MCF 10A (cell line): Measurements from ENCODE around the gene DDX47. TPM values are rescaled to one million over a fixed set of nuclear protein-coding genes. Genes with fewer than 3 reads are reported as not detected.

Experiments
- Bru-seq: library from RNA; stranded (reverse); fragments of 400-500 nt; gene quantifications from one replicate; lab custom pipeline; 2021; lab: Mats Ljungman, UMichigan
- BruChase-seq, 2 experiments: library from RNA; stranded (reverse); fragments of 400-500 nt; gene quantifications; one replicate each; lab custom pipeline; 2021; lab: Mats Ljungman, UMichigan
- BruUV-seq: library from RNA; stranded (reverse); fragments of 400-500 nt; replicated peaks from 2 replicates; lab custom pipeline; 2021; lab: Mats Ljungman, UMichigan
- CTCF ChIA-PET: fragments of 300-600 bp; sonication (Branson Sonifier 250); formaldehyde crosslinking; extraction: SDS; loops from one replicate; lab custom pipeline; 2021; ENCODE audit warnings: antibody characterized with exemption, inconsistent platforms; lab: Yijun Ruan, JAX
- POLR2A ChIA-PET: fragments of 300-600, 350-650 bp; sonication (Branson Sonifier 250); formaldehyde crosslinking; extraction: SDS; loops from one replicate; lab custom pipeline; 2020; ENCODE audit warnings: antibody characterized with exemption, inconsistent platforms; lab: Yijun Ruan, JAX
- DNase-seq: peaks from one replicate; pipeline ENCODE4 v3.0.0-alpha.2; 2018; ENCODE audit not compliant: unreplicated experiment
- H3K27ac Mint-ChIP-seq: one replicate; pipeline ENCODE4 v1.8.0; 2022; ENCODE audit warnings: mild to moderate bottlenecking, low read depth, mixed read lengths; ENCODE audit not compliant: unreplicated experiment
- H3K27me3 Mint-ChIP-seq: one replicate; pipeline ENCODE4 v1.8.0; 2022; ENCODE audit warnings: mixed read lengths; ENCODE audit not compliant: insufficient read depth, unreplicated experiment
- H3K36me3 Mint-ChIP-seq: one replicate; pipeline ENCODE4 v1.8.0; 2022; ENCODE audit warnings: mild to moderate bottlenecking, moderate library complexity, mixed read lengths; ENCODE audit not compliant: insufficient read depth, unreplicated experiment
- H3K4me1 Mint-ChIP-seq: one replicate; pipeline ENCODE4 v1.8.0; 2022; ENCODE audit warnings: mixed read lengths; ENCODE audit not compliant: insufficient read depth, unreplicated experiment
- H3K4me3 Mint-ChIP-seq: one replicate; pipeline ENCODE4 v1.8.0; 2022; ENCODE audit warnings: mild to moderate bottlenecking, moderate library complexity, mixed read lengths; ENCODE audit not compliant: unreplicated experiment
- H3K9me3 Mint-ChIP-seq: one replicate; pipeline ENCODE4 v1.8.0; 2022; ENCODE audit warnings: mixed read lengths; ENCODE audit not compliant: unreplicated experiment
- CTCF ChIP-seq: fragments of 200-600 bp; IDR thresholded peaks from one replicate; pipeline ENCODE4 v1.8.0; 2022; ENCODE audit warnings: antibody characterized with exemption, mild to moderate bottlenecking; ENCODE audit not compliant: unreplicated experiment
- intact Hi-C: fragments of 100-400 bp; cut with micrococcal nuclease; formaldehyde crosslinking; loops from 2 replicates; pipeline ENCODE4 v1.14.1; 2022
- long read RNA-seq: library from polyadenylated mRNA; stranded (forward); transcript quantifications from one replicate; pipeline ENCODE4 v2.0.0, GENCODE V29; 2022
- total RNA-seq: library from RNA; stranded (reverse); gene quantifications from 2 replicates; pipeline ENCODE4 v1.2.3, GENCODE V29; 2022

Gene DDX47
- total RNA-seq (47.0 and 47.7 TPM in 2 replicates), Bru-seq, nascent RNA (percentile 92 among the genes with signal in this experiment), BruChase-seq, experiment 1, labeled RNA remaining after a 6-hour chase (percentile 90 among the genes with signal in this experiment), BruChase-seq, experiment 2, labeled RNA remaining after a 2-hour chase (percentile 91 among the genes with signal in this experiment)
- long read RNA-seq, transcript DDX47-212 (11 exons, 2,357 nt) = minor isoform, 11 of 158 reads
- long read RNA-seq, transcript DDX47-202 (12 exons, 1,817 nt) = major isoform, 144 of 158 reads
- long read RNA-seq, partial matches to known transcripts = 1 of 158 reads
- long read RNA-seq, other reads (novel, unspliced or antisense) = 2 of 158 reads

- H3K27me3 Mint-ChIP-seq = no peaks in the 10 kb centered on the region
- H3K4me3 Mint-ChIP-seq = peak within 1 kb of the TSS; percentile 99
- CTCF ChIA-PET = interaction anchor here (0.5 to 5.0 kb wide), 37 partner anchors 9 to 398 kb away, joined by 3 to 49 read pairs (median 4); partner anchors contain the start of gene GPRC5A
- H3K9me3 Mint-ChIP-seq = no peaks in the 10 kb centered on the region
- TSS peak; percentile 63 for BruUV-seq
- H3K4me1 Mint-ChIP-seq = peaks cover 27% of the 10 kb centered on the region
- peak; percentile 92 for DNase-seq
- peak; percentile 90 for TF ChIP-seq CTCF
- peak within 1 kb of the TSS; percentile 99 for H3K27ac Mint-ChIP-seq
- intact Hi-C loops = loop anchor here (1.0 kb wide), 1 partner anchor 26 kb away; no protein-coding TSS in a partner anchor
- POLR2A ChIA-PET = interaction anchor here (0.5 to 4.8 kb wide), 17 partner anchors 9 to 1961 kb away, joined by 3 to 45 read pairs (median 4); partner anchors contain the start of gene GPRC5A
- peaks cover 33% of the 10 kb centered on the region for H3K36me3 Mint-ChIP-seq
These were observed at the start of gene DDX47 for GRCh38 chr12:12813120-12814101. Gene DDX47 (plus strand): TSS chr12:12813346. CDS start chr12:12813368, 22 bp downstream.

- no peak for DNase-seq
- intact Hi-C loops = no loop called here
- CTCF ChIA-PET = no interaction called here
- Mint-ChIP-seq H3K4me3 (no peak overlapping the region), H3K27me3 (no peaks in the 10 kb centered on the region), H3K36me3 (peaks cover 8% of the 10 kb centered on the region), H3K4me1 (no peaks in the 10 kb centered on the region), H3K27ac (no peak overlapping the region), H3K9me3 (no peaks in the 10 kb centered on the region)
- POLR2A ChIA-PET = interaction anchor here (0.6 to 1.0 kb wide), 2 partner anchors 8 to 594 kb away, joined by 3 read pairs; no protein-coding TSS in a partner anchor
- BruUV-seq = no TSS peak
- TF ChIP-seq CTCF = no peak
These were observed 48.3 kb upstream of the DDX47 start for GRCh38 chr12:12764824-12765223.

- Mint-ChIP-seq H3K27me3 (no peaks in the 10 kb centered on the region), H3K9me3 (no peaks in the 10 kb centered on the region), H3K4me1 (no peaks in the 10 kb centered on the region), H3K27ac (no peak overlapping the region), H3K36me3 (no peaks in the 10 kb centered on the region), H3K4me3 (no peak overlapping the region)
- intact Hi-C loops = no loop called here
- DNase-seq = no peak
- ChIA-PET CTCF (interaction anchor here (1.2 kb wide), 1 partner anchor 146 kb away, joined by 3 read pairs; no protein-coding TSS in a partner anchor), POLR2A (no interaction called here)
- no TSS peak for BruUV-seq
- no peak for TF ChIP-seq CTCF
These were observed 42.9 kb upstream of the DDX47 start for GRCh38 chr12:12770262-12770661.
